Panc1 (cell line): ENCODE data around the gene ANK3. TPM values are rescaled to one million over a fixed set of nuclear protein-coding genes. Genes with fewer than 3 reads are reported as not detected.

Source experiments
- ATAC-seq: fragments of 200-7000 bp; cut with Tn5 transposase; 2 replicates; pipeline ENCODE4 v1.9.1; 2020; ENCODE audit warnings: mild to moderate bottlenecking, moderate library complexity
- BruUV-seq: library from RNA; stranded (reverse); fragments of 400-500 nt; replicated peaks from 2 replicates; lab custom pipeline; 2021; lab: Mats Ljungman, UMichigan
- CTCF ChIA-PET: fragments of 300-600 bp; sonication (Branson Sonifier 250); formaldehyde crosslinking; loops from one replicate; lab custom pipeline; 2022; ENCODE audit warnings: antibody characterized with exemption; lab: Charles Lee
- POLR2A ChIA-PET: fragments of 300-600 bp; sonication (Branson Sonifier 250); formaldehyde crosslinking; loops from one replicate; lab custom pipeline; 2022; ENCODE audit warnings: antibody characterized with exemption; lab: Charles Lee
- DNase-seq: peaks from one replicate; pipeline ENCODE4 v3.0.0-alpha.2; 2010; ENCODE audit warnings: low read depth, low spot score
- H3K27ac ChIP-seq: 2 replicates; pipeline ENCODE4 v1.5.1; 2011; ENCODE audit warnings: mild to moderate bottlenecking, low read length, inconsistent platforms
- H3K27me3 ChIP-seq: fragments of 200-500 bp; sonication (Bioruptor generic); 2 replicates; pipeline ENCODE4 v1.6.0; 2014; ENCODE audit warnings: low read length, inconsistent platforms; ENCODE audit not compliant: control insufficient read depth, insufficient read depth
- H3K36me3 ChIP-seq: fragments of 200-500 bp; sonication (Bioruptor generic); 2 replicates; pipeline ENCODE4 v1.5.1; 2014; ENCODE audit warnings: inconsistent platforms, mild to moderate bottlenecking, low read length, moderate library complexity; ENCODE audit not compliant: control insufficient read depth, insufficient read depth
- H3K4me1 ChIP-seq: 2 replicates; pipeline ENCODE4 v1.5.1; 2011; ENCODE audit warnings: inconsistent platforms, mild to moderate bottlenecking, low read length, moderate library complexity; ENCODE audit not compliant: control insufficient read depth, insufficient read depth
- H3K4me3 ChIP-seq, 2 experiments: 2 replicates each; pipeline ENCODE4 v1.5.1; 2011 to 2012; ENCODE audit warnings: low read depth in 2 of 2, low read length in 2 of 2, mild to moderate bottlenecking in 2 of 2, inconsistent platforms in 1 of 2, moderate library complexity in 1 of 2
- H3K9me3 ChIP-seq: fragments of 200-500 bp; sonication (Bioruptor generic); 2 replicates; pipeline ENCODE4 v1.5.1; 2014; ENCODE audit warnings: low read depth, mild to moderate bottlenecking, inconsistent platforms, low read length, moderate library complexity; ENCODE audit not compliant: control insufficient read depth, insufficient read depth
- POLR2AphosphoS5 ChIP-seq: IDR thresholded peaks from 2 replicates; pipeline ENCODE4 v1.6.1; 2012; ENCODE audit warnings: mild to moderate bottlenecking, low read depth, low read length, moderate library complexity
- SIN3A ChIP-seq: IDR thresholded peaks from 2 replicates; pipeline ENCODE4 v1.6.1; 2012; ENCODE audit warnings: low read depth, mild to moderate bottlenecking, low read length, moderate library complexity, borderline replicate concordance; ENCODE audit not compliant: insufficient read depth
- TCF7L2 ChIP-seq: IDR thresholded peaks from 2 replicates; pipeline ENCODE4 v1.6.1; 2011; ENCODE audit warnings: mild to moderate bottlenecking, low read depth, low read length, inconsistent platforms
- in situ Hi-C: cut with HindIII; loops from 2 replicates; pipeline ENCODE4 v1.10.0; 2016; ENCODE audit warnings: low sequenced_read_pairs, low pct_unique_long_range_greater_than_20kb
- intact Hi-C: fragments of 100-400 bp; cut with micrococcal nuclease; formaldehyde crosslinking; loops from one replicate; pipeline ENCODE4 v1.10.0; 2022; ENCODE audit not compliant: unreplicated experiment
- total RNA-seq: library from RNA; stranded (reverse); gene quantifications from one replicate; pipeline ENCODE4 v1.2.1, GENCODE V29; 2021; ENCODE audit not compliant: unreplicated experiment
- TF ChIP-seq, protein P1 (sequence below): fragments of 450-650 bp; IDR thresholded peaks from 2 replicates; pipeline ENCODE4 v1.5.1; 2017; ENCODE audit warnings: mild to moderate bottlenecking
- TF ChIP-seq, protein P2 (sequence below), 2 experiments: IDR thresholded peaks; 2 replicates each; pipeline ENCODE4 v1.6.1; 2011 to 2012; ENCODE audit warnings: low read depth in 2 of 2, control low read depth in 1 of 2, low read length in 1 of 2, mild to moderate bottlenecking in 1 of 2, moderate library complexity in 1 of 2; ENCODE audit not compliant: insufficient read depth in 1 of 2

Gene ANK3
- total RNA-seq, 1 experiment from 2014 or later = 2.5 TPM

DNA sequence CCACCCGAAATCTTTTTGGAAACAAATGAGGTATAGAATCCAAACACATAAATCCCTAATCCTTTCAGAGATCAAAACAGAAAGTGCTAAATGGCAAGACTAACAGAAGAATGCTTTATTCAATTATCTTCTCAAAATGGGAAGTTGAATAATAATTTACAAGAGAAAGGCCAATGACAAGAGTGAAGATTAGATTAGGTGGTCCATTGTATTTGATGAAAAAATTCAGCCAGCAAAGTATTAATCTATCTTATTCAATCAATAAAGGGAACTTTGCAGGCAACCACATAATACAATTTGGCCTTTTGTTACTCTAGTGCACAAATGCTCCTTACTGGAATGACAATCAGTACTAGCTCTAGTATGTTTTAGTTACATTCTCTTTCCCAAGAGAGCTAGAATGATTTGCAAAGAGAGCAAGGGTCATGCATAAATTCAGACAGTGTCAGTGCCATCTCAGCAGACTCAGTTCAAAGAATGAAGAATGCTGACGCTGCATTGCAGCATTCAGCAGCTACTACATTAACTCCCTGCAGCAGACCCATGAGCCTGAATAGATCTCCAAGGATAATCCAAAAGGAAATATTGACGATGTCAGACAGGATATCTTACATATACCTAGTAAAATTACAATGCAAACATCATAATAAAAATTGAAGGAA, 131.8 kb downstream of the ANK3 start:
- H3K27ac ChIP-seq = no peak overlapping the region
- H3K36me3 ChIP-seq = no peaks in the 10 kb centered on the region
- POLR2A ChIA-PET = no interaction called here
- no peak for ATAC-seq
- CTCF ChIA-PET = no interaction called here
- no peak for TF ChIP-seq SIN3A
- TF ChIP-seq POLR2AphosphoS5 = no peak
- TF ChIP-seq, protein P1, sequence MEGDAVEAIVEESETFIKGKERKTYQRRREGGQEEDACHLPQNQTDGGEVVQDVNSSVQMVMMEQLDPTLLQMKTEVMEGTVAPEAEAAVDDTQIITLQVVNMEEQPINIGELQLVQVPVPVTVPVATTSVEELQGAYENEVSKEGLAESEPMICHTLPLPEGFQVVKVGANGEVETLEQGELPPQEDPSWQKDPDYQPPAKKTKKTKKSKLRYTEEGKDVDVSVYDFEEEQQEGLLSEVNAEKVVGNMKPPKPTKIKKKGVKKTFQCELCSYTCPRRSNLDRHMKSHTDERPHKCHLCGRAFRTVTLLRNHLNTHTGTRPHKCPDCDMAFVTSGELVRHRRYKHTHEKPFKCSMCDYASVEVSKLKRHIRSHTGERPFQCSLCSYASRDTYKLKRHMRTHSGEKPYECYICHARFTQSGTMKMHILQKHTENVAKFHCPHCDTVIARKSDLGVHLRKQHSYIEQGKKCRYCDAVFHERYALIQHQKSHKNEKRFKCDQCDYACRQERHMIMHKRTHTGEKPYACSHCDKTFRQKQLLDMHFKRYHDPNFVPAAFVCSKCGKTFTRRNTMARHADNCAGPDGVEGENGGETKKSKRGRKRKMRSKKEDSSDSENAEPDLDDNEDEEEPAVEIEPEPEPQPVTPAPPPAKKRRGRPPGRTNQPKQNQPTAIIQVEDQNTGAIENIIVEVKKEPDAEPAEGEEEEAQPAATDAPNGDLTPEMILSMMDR = no peak
- TF ChIP-seq, protein P2, sequence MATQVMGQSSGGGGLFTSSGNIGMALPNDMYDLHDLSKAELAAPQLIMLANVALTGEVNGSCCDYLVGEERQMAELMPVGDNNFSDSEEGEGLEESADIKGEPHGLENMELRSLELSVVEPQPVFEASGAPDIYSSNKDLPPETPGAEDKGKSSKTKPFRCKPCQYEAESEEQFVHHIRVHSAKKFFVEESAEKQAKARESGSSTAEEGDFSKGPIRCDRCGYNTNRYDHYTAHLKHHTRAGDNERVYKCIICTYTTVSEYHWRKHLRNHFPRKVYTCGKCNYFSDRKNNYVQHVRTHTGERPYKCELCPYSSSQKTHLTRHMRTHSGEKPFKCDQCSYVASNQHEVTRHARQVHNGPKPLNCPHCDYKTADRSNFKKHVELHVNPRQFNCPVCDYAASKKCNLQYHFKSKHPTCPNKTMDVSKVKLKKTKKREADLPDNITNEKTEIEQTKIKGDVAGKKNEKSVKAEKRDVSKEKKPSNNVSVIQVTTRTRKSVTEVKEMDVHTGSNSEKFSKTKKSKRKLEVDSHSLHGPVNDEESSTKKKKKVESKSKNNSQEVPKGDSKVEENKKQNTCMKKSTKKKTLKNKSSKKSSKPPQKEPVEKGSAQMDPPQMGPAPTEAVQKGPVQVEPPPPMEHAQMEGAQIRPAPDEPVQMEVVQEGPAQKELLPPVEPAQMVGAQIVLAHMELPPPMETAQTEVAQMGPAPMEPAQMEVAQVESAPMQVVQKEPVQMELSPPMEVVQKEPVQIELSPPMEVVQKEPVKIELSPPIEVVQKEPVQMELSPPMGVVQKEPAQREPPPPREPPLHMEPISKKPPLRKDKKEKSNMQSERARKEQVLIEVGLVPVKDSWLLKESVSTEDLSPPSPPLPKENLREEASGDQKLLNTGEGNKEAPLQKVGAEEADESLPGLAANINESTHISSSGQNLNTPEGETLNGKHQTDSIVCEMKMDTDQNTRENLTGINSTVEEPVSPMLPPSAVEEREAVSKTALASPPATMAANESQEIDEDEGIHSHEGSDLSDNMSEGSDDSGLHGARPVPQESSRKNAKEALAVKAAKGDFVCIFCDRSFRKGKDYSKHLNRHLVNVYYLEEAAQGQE (IDR thresholded peaks at IDR 0.05; ENCODE audit: insufficient read depth in 1 of 2, low read depth in 2 of 2, low read length in 1 of 2) = no peak
- TF ChIP-seq TCF7L2 = no peak
- no peaks in the 10 kb centered on the region for H3K9me3 ChIP-seq
- H3K4me3 ChIP-seq = no peak overlapping the region
- H3K27me3 ChIP-seq = no peaks in the 10 kb centered on the region
- intact Hi-C loops (no loop called here), in situ Hi-C loops (no loop called here)
- no TSS peak for BruUV-seq
- H3K4me1 ChIP-seq = no peaks in the 10 kb centered on the region
- no peak for DNase-seq

DNA sequence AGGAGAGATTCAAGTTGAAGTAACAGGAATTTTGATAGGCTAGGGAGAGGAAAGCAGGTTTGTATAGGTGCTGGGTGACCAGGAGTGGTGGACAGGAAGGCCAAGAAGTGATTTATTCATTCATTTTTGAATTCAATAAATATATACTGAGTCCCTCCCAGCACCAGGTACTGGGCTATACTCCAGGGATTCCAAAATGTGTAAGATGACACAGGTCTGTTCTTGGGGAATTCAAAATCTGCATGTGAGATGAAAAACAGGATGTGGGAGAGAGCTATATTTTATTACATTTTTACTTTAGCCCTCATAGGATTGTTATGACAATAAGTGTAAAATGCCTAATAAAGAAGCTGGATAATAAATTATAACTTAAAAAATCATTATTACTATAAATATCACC, 134.9 kb downstream of the ANK3 start:
- no peaks in the 10 kb centered on the region for H3K4me1 ChIP-seq
- no peak for DNase-seq
- H3K4me3 ChIP-seq = no peak overlapping the region
- no TSS peak for BruUV-seq
- CTCF ChIA-PET = no interaction called here
- no peak for ATAC-seq
- TF ChIP-seq SIN3A = no peak
- no peak for TF ChIP-seq POLR2AphosphoS5
- TF ChIP-seq, protein P1 = no peak
- TF ChIP-seq TCF7L2 = no peak
- TF ChIP-seq, protein P2 (IDR thresholded peaks at IDR 0.05; ENCODE audit: insufficient read depth in 1 of 2, low read depth in 2 of 2, low read length in 1 of 2) = no peak
- intact Hi-C loops (no loop called here), in situ Hi-C loops (no loop called here)
- H3K9me3 ChIP-seq = no peaks in the 10 kb centered on the region
- H3K27me3 ChIP-seq = no peaks in the 10 kb centered on the region
- POLR2A ChIA-PET = no interaction called here
- no peaks in the 10 kb centered on the region for H3K36me3 ChIP-seq
- no peak overlapping the region for H3K27ac ChIP-seq
